Immature natural killer cell (primary cell): ENCODE data around the gene DCC. TPM values are rescaled to one million over a fixed set of nuclear protein-coding genes. Genes with fewer than 3 reads are reported as not detected.

Experiments used
- DNase-seq, 3 donors: peaks; one replicate each; pipeline ENCODE4 v3.0.0; 2022; ENCODE audit warnings: mixed read lengths in 1 of 3
- H3K27ac Mint-ChIP-seq, 6 donors: one replicate each; pipeline ENCODE4 v1.8.0; 2020; ENCODE audit warnings: mixed read lengths in 6 of 6, mild to moderate bottlenecking in 5 of 6, inconsistent platforms in 4 of 6, moderate library complexity in 3 of 6
- H3K27me3 Mint-ChIP-seq, 3 donors: one replicate each; pipeline ENCODE4 v1.8.0; 2020 to 2021; ENCODE audit warnings: low read depth in 3 of 3, mild to moderate bottlenecking in 3 of 3, mixed read lengths in 3 of 3, moderate library complexity in 3 of 3, inconsistent platforms in 1 of 3
- H3K36me3 Mint-ChIP-seq, 3 donors: one replicate each; pipeline ENCODE4 v1.8.0; 2020; ENCODE audit warnings: mixed read lengths in 3 of 3, inconsistent platforms in 2 of 3, mild to moderate bottlenecking in 2 of 3
- H3K4me1 Mint-ChIP-seq, 2 donors: one replicate each; pipeline ENCODE4 v1.8.0; 2020; ENCODE audit warnings: inconsistent platforms in 2 of 2, mild to moderate bottlenecking in 2 of 2, mixed read lengths in 2 of 2, moderate library complexity in 1 of 2
- H3K4me3 Mint-ChIP-seq, 5 donors: one replicate each; pipeline ENCODE4 v1.8.0; 2020; ENCODE audit warnings: mild to moderate bottlenecking in 5 of 5, mixed read lengths in 5 of 5, inconsistent platforms in 3 of 5, moderate library complexity in 3 of 5
- H3K9me3 Mint-ChIP-seq, 6 donors: one replicate each; pipeline ENCODE4 v1.8.0; 2020; ENCODE audit warnings: mild to moderate bottlenecking in 6 of 6, mixed read lengths in 6 of 6, inconsistent platforms in 4 of 6, moderate library complexity in 3 of 6
- polyA plus RNA-seq, 3 donors: library from polyadenylated mRNA; unstranded; fragments of 300-500 nt; fragmentation: Illumina TruSeq; gene quantifications; one replicate each; pipeline ENCODE4 v1.2.3, GENCODE V29; 2021

Gene DCC
- polyA plus RNA-seq, 3 donors from 2014 or later = not detected

GRCh38 chr18:52953387-52953786 is 613.4 kb downstream of the DCC start:
- Mint-ChIP-seq H3K36me3 (no peaks in the 10 kb centered on the region), H3K27me3 (peaks cover 0 to 4% (median 2%) of the 10 kb centered on the region in 3 donors), H3K27ac (no peak overlapping the region), H3K4me1 (no peaks in the 10 kb centered on the region), H3K9me3 (peaks cover 2 to 44% (median 15%) of the 10 kb centered on the region in 6 donors), H3K4me3 (no peak overlapping the region)
- DNase-seq = no peak

GRCh38 chr18:52963481-52963880 is 623.5 kb downstream of the DCC start:
- H3K9me3 Mint-ChIP-seq = peaks cover 3 to 29% (median 15%) of the 10 kb centered on the region in 6 donors
- no peak overlapping the region for H3K4me3 Mint-ChIP-seq
- DNase-seq = no peak

GRCh38 chr18:52970686-52971085 is 630.7 kb downstream of the DCC start:
- no peaks in the 10 kb centered on the region for H3K36me3 Mint-ChIP-seq
- H3K27ac Mint-ChIP-seq = no peak overlapping the region
- H3K4me1 Mint-ChIP-seq = no peaks in the 10 kb centered on the region
- no peak overlapping the region for H3K4me3 Mint-ChIP-seq
- peaks cover 0 to 42% (median 9%) of the 10 kb centered on the region in 6 donors for H3K9me3 Mint-ChIP-seq
- H3K27me3 Mint-ChIP-seq = peaks cover 0 to 3% (median 0%) of the 10 kb centered on the region in 3 donors
- DNase-seq = no peak

More at GRCh38 chr18:52963481-52963880, 623.5 kb downstream of the DCC start:
- Mint-ChIP-seq H3K27ac (no peak overlapping the region), H3K27me3 (peaks cover 0 to 2% (median 0%) of the 10 kb centered on the region in 3 donors), H3K36me3 (no peaks in the 10 kb centered on the region), H3K4me1 (no peaks in the 10 kb centered on the region)

- peaks cover 0 to 39% (median 11%) of the 10 kb centered on the region in 6 donors for H3K9me3 Mint-ChIP-seq
- H3K36me3 Mint-ChIP-seq = no peaks in the 10 kb centered on the region
- H3K4me3 Mint-ChIP-seq = no peak overlapping the region
- no peaks in the 10 kb centered on the region for H3K4me1 Mint-ChIP-seq
- H3K27me3 Mint-ChIP-seq = peaks cover 0 to 3% (median 0%) of the 10 kb centered on the region in 3 donors
- no peak for DNase-seq
- no peak overlapping the region for H3K27ac Mint-ChIP-seq
These were observed 631.1 kb downstream of the DCC start for GRCh38 chr18:52971097-52971496.

- DNase-seq = no peak
- H3K4me1 Mint-ChIP-seq = no peaks in the 10 kb centered on the region
- no peak overlapping the region for H3K4me3 Mint-ChIP-seq
- peaks cover 0 to 3% (median 2%) of the 10 kb centered on the region in 3 donors for H3K27me3 Mint-ChIP-seq
- H3K36me3 Mint-ChIP-seq = no peaks in the 10 kb centered on the region
- no peak overlapping the region for H3K27ac Mint-ChIP-seq
- peaks cover 5 to 24% (median 10%) of the 10 kb centered on the region in 6 donors for H3K9me3 Mint-ChIP-seq
These were observed 639.9 kb downstream of the DCC start for GRCh38 chr18:52979892-52980291.

- no peak for DNase-seq
- H3K36me3 Mint-ChIP-seq = no peaks in the 10 kb centered on the region
- no peak overlapping the region for H3K4me3 Mint-ChIP-seq
- H3K4me1 Mint-ChIP-seq = no peaks in the 10 kb centered on the region
- peaks cover 0 to 26% (median 10%) of the 10 kb centered on the region in 6 donors for H3K9me3 Mint-ChIP-seq
- H3K27ac Mint-ChIP-seq = no peak overlapping the region
- H3K27me3 Mint-ChIP-seq = no peaks in the 10 kb centered on the region
These were observed 651.2 kb downstream of the DCC start for GRCh38 chr18:52991246-52991645.

- H3K4me3 Mint-ChIP-seq = no peak overlapping the region
- no peak overlapping the region for H3K27ac Mint-ChIP-seq
- no peaks in the 10 kb centered on the region for H3K4me1 Mint-ChIP-seq
- peaks cover 0 to 29% (median 10%) of the 10 kb centered on the region in 6 donors for H3K9me3 Mint-ChIP-seq
- no peaks in the 10 kb centered on the region for H3K36me3 Mint-ChIP-seq
- no peak for DNase-seq
- H3K27me3 Mint-ChIP-seq = peaks cover 0 to 2% (median 0%) of the 10 kb centered on the region in 3 donors
These were observed 652.0 kb downstream of the DCC start for GRCh38 chr18:52992041-52992440.

- H3K36me3 Mint-ChIP-seq = no peaks in the 10 kb centered on the region
- H3K4me3 Mint-ChIP-seq = no peak overlapping the region
These were observed 655.9 kb downstream of the DCC start for GRCh38 chr18:52995875-52996274.

GRCh38 chr18:52999633-53000032 is 659.6 kb downstream of the DCC start:
- Mint-ChIP-seq H3K27ac (no peak overlapping the region), H3K4me3 (no peak overlapping the region), H3K9me3 (peaks cover 4 to 30% (median 9%) of the 10 kb centered on the region in 6 donors), H3K36me3 (no peaks in the 10 kb centered on the region), H3K4me1 (no peaks in the 10 kb centered on the region), H3K27me3 (peaks cover 0 to 2% (median 0%) of the 10 kb centered on the region in 3 donors)
- no peak for DNase-seq

More at GRCh38 chr18:52995875-52996274, 655.9 kb downstream of the DCC start:
- Mint-ChIP-seq H3K27ac (no peak overlapping the region), H3K9me3 (peaks cover 1 to 33% (median 7%) of the 10 kb centered on the region in 6 donors), H3K4me1 (no peaks in the 10 kb centered on the region), H3K27me3 (peaks cover 0 to 2% (median 0%) of the 10 kb centered on the region in 3 donors)
- DNase-seq = no peak

GRCh38 chr18:53004798-53005197 is 664.8 kb downstream of the DCC start:
- no peak overlapping the region for H3K27ac Mint-ChIP-seq
- H3K4me1 Mint-ChIP-seq = no peaks in the 10 kb centered on the region
- no peaks in the 10 kb centered on the region for H3K36me3 Mint-ChIP-seq
- H3K27me3 Mint-ChIP-seq = peaks cover 0 to 2% (median 0%) of the 10 kb centered on the region in 3 donors
- no peak for DNase-seq
- peaks cover 3 to 36% (median 5%) of the 10 kb centered on the region in 6 donors for H3K9me3 Mint-ChIP-seq
- H3K4me3 Mint-ChIP-seq = no peak overlapping the region

GRCh38 chr18:53018791-53019190 is 678.8 kb downstream of the DCC start:
- peaks cover 2 to 12% (median 5%) of the 10 kb centered on the region in 6 donors for H3K9me3 Mint-ChIP-seq
- no peak for DNase-seq
- H3K27ac Mint-ChIP-seq = no peak overlapping the region
- H3K4me1 Mint-ChIP-seq = no peaks in the 10 kb centered on the region
- no peak overlapping the region for H3K4me3 Mint-ChIP-seq
- H3K27me3 Mint-ChIP-seq = no peaks in the 10 kb centered on the region
- H3K36me3 Mint-ChIP-seq = no peaks in the 10 kb centered on the region

GRCh38 chr18:53025247-53025646 is 685.2 kb downstream of the DCC start:
- no peak for DNase-seq
- H3K4me1 Mint-ChIP-seq = no peaks in the 10 kb centered on the region

GRCh38 chr18:53028565-53028964 is 688.6 kb downstream of the DCC start:
- Mint-ChIP-seq H3K27me3 (peaks cover 0 to 2% (median 0%) of the 10 kb centered on the region in 3 donors), H3K4me3 (no peak overlapping the region), H3K36me3 (no peaks in the 10 kb centered on the region), H3K27ac (no peak overlapping the region), H3K9me3 (peaks cover 0 to 9% (median 5%) of the 10 kb centered on the region in 6 donors), H3K4me1 (no peaks in the 10 kb centered on the region)
- DNase-seq = no peak

More at GRCh38 chr18:53025247-53025646, 685.2 kb downstream of the DCC start:
- Mint-ChIP-seq H3K36me3 (no peaks in the 10 kb centered on the region), H3K9me3 (peaks cover 0 to 18% (median 6%) of the 10 kb centered on the region in 6 donors), H3K27ac (no peak overlapping the region), H3K27me3 (peaks cover 0 to 2% (median 0%) of the 10 kb centered on the region in 3 donors), H3K4me3 (no peak overlapping the region)

GRCh38 chr18:53033128-53033527 is 693.1 kb downstream of the DCC start:
- no peaks in the 10 kb centered on the region for H3K4me1 Mint-ChIP-seq
- peaks cover 0 to 6% (median 2%) of the 10 kb centered on the region in 6 donors for H3K9me3 Mint-ChIP-seq
- no peak overlapping the region for H3K27ac Mint-ChIP-seq
- no peaks in the 10 kb centered on the region for H3K36me3 Mint-ChIP-seq
- no peak for DNase-seq
- H3K27me3 Mint-ChIP-seq = no peaks in the 10 kb centered on the region
- H3K4me3 Mint-ChIP-seq = no peak overlapping the region

- no peak for DNase-seq
- H3K36me3 Mint-ChIP-seq = no peaks in the 10 kb centered on the region
- no peak overlapping the region for H3K27ac Mint-ChIP-seq
- no peak overlapping the region for H3K4me3 Mint-ChIP-seq
- H3K4me1 Mint-ChIP-seq = no peaks in the 10 kb centered on the region
- H3K27me3 Mint-ChIP-seq = no peaks in the 10 kb centered on the region
- H3K9me3 Mint-ChIP-seq = peaks cover 2 to 16% (median 10%) of the 10 kb centered on the region in 6 donors
These were observed 698.6 kb downstream of the DCC start for GRCh38 chr18:53038608-53039007.
